ENCODE measurements around the gene HOXC10. TPM values are rescaled to one million over a fixed set of nuclear protein-coding genes. Genes with fewer than 3 reads are reported as not detected.

HOXC10 gene
- total RNA-seq, 1 donor from 2014 or later, result not detected

DNA sequence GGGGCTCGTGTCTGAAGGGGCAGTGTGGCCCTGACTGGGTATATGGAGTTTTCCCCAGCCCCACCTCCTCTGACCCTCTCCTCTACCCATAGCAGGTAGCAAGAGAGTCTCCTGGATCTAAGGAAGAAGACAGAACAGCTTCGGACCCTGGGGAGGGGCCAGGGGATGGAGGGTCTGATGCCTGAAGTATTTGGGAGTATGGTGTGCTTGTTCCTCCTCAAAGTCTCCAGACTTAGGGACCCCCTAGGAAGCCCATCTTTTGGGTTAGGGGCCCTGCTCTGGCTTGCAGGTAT, 23.3 kb downstream of the HOXC10 start:
- Mint-ChIP-seq H3K27ac (no peak overlapping the region), H3K36me3 (ENCODE audit: low read depth) (no peaks in the 10 kb centered on the region), H3K9me3 (no peaks in the 10 kb centered on the region), H3K4me1 (peaks cover 29% of the 10 kb centered on the region), H3K4me3 (no peak overlapping the region), H3K27me3 (peaks cover 73% of the 10 kb centered on the region)
- ChIA-PET CTCF (interaction anchor here (1.0 to 7.4 kb wide), 4 partner anchors 24 to 199 kb away, joined by 5 to 78 read pairs (median 37); partner anchors contain the start of genes HOXC5 and SMUG1), POLR2A (no interaction called here)
- DNase-seq, result no peak
- no peak for ATAC-seq (ENCODE audit: low read depth)
- TF ChIP-seq, protein P1, sequence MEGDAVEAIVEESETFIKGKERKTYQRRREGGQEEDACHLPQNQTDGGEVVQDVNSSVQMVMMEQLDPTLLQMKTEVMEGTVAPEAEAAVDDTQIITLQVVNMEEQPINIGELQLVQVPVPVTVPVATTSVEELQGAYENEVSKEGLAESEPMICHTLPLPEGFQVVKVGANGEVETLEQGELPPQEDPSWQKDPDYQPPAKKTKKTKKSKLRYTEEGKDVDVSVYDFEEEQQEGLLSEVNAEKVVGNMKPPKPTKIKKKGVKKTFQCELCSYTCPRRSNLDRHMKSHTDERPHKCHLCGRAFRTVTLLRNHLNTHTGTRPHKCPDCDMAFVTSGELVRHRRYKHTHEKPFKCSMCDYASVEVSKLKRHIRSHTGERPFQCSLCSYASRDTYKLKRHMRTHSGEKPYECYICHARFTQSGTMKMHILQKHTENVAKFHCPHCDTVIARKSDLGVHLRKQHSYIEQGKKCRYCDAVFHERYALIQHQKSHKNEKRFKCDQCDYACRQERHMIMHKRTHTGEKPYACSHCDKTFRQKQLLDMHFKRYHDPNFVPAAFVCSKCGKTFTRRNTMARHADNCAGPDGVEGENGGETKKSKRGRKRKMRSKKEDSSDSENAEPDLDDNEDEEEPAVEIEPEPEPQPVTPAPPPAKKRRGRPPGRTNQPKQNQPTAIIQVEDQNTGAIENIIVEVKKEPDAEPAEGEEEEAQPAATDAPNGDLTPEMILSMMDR (IDR thresholded peaks at IDR 0.05), result no peak
- intact Hi-C loops (cut with micrococcal nuclease), result loop anchor here (5.0 to 10.0 kb wide), 4 partner anchors 39 to 387 kb away; partner anchors contain the start of gene CISTR

DNA sequence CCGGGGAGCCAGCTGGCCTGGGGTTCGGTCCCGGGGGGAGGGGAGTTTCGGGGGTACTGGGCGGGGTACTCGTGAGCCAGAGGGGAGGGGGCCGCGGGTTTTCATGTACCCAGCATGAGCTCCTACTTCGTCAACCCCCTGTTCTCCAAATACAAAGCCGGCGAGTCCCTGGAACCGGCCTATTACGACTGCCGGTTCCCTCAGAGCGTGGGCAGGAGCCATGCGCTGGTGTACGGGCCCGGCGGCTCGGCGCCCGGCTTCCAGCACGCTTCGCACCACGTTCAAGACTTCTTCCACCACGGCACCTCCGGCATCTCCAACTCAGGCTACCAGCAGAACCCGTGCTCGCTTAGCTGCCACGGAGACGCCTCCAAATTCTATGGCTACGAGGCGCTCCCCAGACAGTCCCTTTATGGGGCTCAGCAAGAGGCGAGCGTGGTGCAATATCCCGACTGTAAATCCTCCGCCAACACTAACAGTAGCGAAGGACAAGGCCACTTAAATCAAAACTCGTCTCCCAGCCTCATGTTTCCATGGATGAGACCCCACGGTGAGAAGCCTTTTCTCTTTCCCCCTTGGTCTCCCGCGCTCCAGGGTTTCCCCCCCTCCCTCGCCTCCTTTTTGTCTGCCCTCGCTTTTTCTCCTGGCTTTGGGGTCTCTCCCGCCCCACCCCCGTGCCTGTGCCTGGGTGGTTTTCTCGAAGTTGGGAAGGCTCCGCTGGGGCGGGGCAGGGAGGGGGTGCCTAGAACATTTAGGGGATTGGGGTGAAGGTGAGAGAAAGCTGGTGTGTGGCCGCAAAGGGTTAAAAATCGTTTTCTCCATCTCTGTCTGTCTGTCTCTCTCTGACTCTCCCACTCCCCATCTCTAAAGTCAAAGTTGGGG, 24.5 kb downstream of the HOXC10 start:
- ATAC-seq (ENCODE audit: low read depth) (peak; percentile 42), DNase-seq (no peak)
- Mint-ChIP-seq H3K4me3 (peak overlapping the region; percentile 72), H3K27me3 (peaks cover 72% of the 10 kb centered on the region), H3K36me3 (ENCODE audit: low read depth) (no peaks in the 10 kb centered on the region), H3K9me3 (no peaks in the 10 kb centered on the region), H3K4me1 (peaks cover 29% of the 10 kb centered on the region), H3K27ac (no peak overlapping the region)
- POLR2A ChIA-PET, result interaction anchor here (1.0 to 1.2 kb wide), 3 partner anchors 8 to 14 kb away, joined by 3 to 9 read pairs (median 9); no protein-coding TSS in a partner anchor
- intact Hi-C loops (cut with micrococcal nuclease), result loop anchor here (5.0 to 10.0 kb wide), 4 partner anchors 38 to 385 kb away; partner anchors contain the start of gene CISTR
- CTCF ChIA-PET, result interaction anchor here (0.9 to 7.4 kb wide), 5 partner anchors 23 to 198 kb away, joined by 3 to 78 read pairs (median 8); partner anchors contain the start of genes HOXC5 and SMUG1
- TF ChIP-seq, protein P1 (IDR thresholded peaks at IDR 0.05), result no peak

DNA sequence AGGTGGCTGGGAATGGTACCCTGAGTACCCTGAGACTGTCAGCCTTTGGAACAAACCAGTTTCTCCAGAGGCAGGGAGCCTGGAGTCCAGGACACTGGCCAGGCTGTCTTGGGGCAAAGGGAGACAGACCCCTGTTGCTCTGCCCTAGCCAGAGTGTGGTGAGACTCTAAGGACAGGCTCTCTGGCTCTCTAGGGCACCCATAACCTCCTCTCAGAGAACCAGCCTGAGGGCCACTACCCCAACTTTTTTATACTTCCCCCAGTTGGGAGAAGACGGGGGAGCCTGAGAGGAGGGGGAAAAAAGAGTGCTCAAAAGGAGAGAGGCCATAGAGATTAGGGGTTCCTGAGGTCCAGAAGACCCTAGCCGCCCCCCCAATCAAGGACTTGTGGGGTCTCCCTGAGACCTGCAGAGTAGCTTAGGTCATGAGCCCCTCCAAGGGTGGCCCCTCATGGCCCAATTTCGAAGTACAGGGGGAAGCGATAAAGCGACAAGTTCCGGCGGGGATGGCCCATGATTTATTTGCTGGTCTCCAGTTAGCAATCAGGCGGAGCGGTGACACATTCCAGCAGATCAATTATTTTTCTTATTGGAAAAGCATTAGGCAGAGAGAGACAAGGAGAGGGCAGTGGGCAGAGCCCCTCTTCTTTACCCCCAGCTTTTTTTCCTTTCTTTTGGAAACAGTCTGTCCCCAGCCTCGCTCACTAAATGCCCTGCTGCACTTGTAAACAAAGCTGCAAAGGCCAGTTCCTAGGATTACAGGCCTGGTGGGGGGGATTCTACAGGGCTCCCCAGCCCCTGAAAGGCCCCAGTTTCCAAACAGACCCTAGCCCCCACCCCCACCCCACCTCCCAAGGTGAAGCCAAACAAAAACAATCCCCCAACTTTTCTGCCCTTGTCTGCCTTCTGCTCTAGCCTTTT, 25.4 kb downstream of the HOXC10 start:
- H3K4me3 Mint-ChIP-seq, result no peak overlapping the region
- ChIA-PET CTCF (interaction anchor here (1.2 kb wide), 1 partner anchor 189 kb away, joined by 3 read pairs; no protein-coding TSS in a partner anchor), POLR2A (no interaction called here)
- intact Hi-C loops (cut with micrococcal nuclease), result no loop called here
- H3K4me1 Mint-ChIP-seq, result peaks cover 33% of the 10 kb centered on the region
- TF ChIP-seq, protein P1 (IDR thresholded peaks at IDR 0.05), result no peak
- no peak for ATAC-seq (ENCODE audit: low read depth)
- DNase-seq, result no peak
- H3K27me3 Mint-ChIP-seq, result peaks cover 76% of the 10 kb centered on the region
- no peak overlapping the region for H3K27ac Mint-ChIP-seq
- no peaks in the 10 kb centered on the region for H3K36me3 Mint-ChIP-seq (ENCODE audit: low read depth)
- no peaks in the 10 kb centered on the region for H3K9me3 Mint-ChIP-seq

DNA sequence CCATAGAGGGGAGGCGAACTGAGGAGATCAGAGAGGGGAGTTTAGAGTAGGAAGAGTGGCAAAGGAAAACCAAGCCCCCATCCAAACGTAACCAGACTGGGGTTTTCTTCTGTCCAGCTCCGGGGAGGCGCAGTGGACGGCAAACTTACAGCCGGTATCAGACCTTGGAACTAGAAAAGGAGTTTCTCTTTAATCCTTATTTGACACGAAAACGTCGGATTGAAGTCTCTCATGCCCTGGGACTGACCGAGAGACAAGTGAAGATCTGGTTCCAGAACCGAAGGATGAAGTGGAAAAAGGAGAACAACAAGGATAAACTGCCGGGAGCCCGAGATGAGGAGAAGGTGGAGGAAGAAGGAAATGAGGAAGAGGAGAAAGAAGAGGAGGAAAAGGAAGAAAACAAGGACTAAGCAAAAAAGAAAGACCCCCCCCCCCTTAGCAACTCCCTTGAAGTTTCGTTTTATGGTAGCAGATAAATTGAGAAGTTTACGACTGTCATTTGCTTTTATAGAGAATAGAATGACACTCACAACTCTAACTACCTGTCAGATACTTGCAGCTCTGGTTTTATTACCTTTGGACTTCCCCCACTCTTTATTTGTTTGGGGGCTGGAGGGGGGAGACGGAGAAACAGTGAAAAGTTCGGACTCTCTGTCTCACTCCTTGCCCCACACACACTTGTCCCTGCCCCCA, 26.2 kb downstream of the HOXC10 start:
- H3K4me3 Mint-ChIP-seq, result no peak overlapping the region
- ChIA-PET CTCF (interaction anchor here (1.2 kb wide), 1 partner anchor 188 kb away, joined by 3 read pairs; no protein-coding TSS in a partner anchor), POLR2A (interaction anchor here (0.7 kb wide), 1 partner anchor 22 kb away, joined by 3 read pairs; no protein-coding TSS in a partner anchor)
- TF ChIP-seq, protein P1 (IDR thresholded peaks at IDR 0.05), result no peak
- H3K36me3 Mint-ChIP-seq (ENCODE audit: low read depth), result no peaks in the 10 kb centered on the region
- DNase-seq (no peak), ATAC-seq (ENCODE audit: low read depth) (no peak)
- no peaks in the 10 kb centered on the region for H3K9me3 Mint-ChIP-seq
- peaks cover 74% of the 10 kb centered on the region for H3K27me3 Mint-ChIP-seq
- intact Hi-C loops (cut with micrococcal nuclease), result no loop called here
- H3K27ac Mint-ChIP-seq, result no peak overlapping the region
- H3K4me1 Mint-ChIP-seq, result peaks cover 29% of the 10 kb centered on the region
